Lower lobe of right lung (tissue), 2 donors: ENCODE measurements around the gene KCTD13. TPM values are rescaled to one million over a fixed set of nuclear protein-coding genes. Genes with fewer than 3 reads are reported as not detected.

Source experiments
- ATAC-seq, 2 donors: fragments of 200-7000 bp; cut with Tn5 transposase; one replicate each; pipeline ENCODE4 v1.9.1; 2020 to 2022; ENCODE audit warnings: mild to moderate bottlenecking in 2 of 2, moderate library complexity in 2 of 2
- DNase-seq: peaks from one replicate; pipeline ENCODE4 v3.0.0-alpha.2; 2020
- H3K27ac ChIP-seq: fragments of 200-600 bp; one replicate; pipeline ENCODE4 v1.8.0; 2022
- H3K27me3 ChIP-seq: fragments of 200-600 bp; one replicate; pipeline ENCODE4 v1.8.0; 2022; ENCODE audit warnings: low read depth
- H3K36me3 ChIP-seq: fragments of 200-600 bp; one replicate; pipeline ENCODE4 v1.8.0; 2022; ENCODE audit warnings: mild to moderate bottlenecking
- H3K4me1 ChIP-seq: fragments of 200-600 bp; one replicate; pipeline ENCODE4 v1.8.0; 2022
- H3K4me3 ChIP-seq: fragments of 200-600 bp; one replicate; pipeline ENCODE4 v1.8.0; 2022; ENCODE audit warnings: mild to moderate bottlenecking
- H3K9me3 ChIP-seq: fragments of 200-600 bp; one replicate; pipeline ENCODE4 v1.8.0; 2022
- CTCF ChIP-seq: fragments of 200-600 bp; IDR thresholded peaks from one replicate; pipeline ENCODE4 v1.8.0; 2022; ENCODE audit warnings: antibody characterized with exemption, mild to moderate bottlenecking
- intact Hi-C: fragments of 100-400 bp; cut with DNase I; formaldehyde crosslinking; loops from one replicate; pipeline ENCODE4 v1.11.0; 2022
- total RNA-seq: library from RNA; stranded (reverse); fragmentation: NEBNext Ultra II Directional; extraction: Animal tissue kit (Norgen Biotek cat#: 25700); gene quantifications from one replicate; pipeline ENCODE4 v1.2.1, GENCODE V29; 2021
- donor health status: DM: no; HTN: yes; CAD: no; lungs with severe emphysema.

Gene KCTD13
- total RNA-seq, 1 donor from 2014 or later = 22.3 TPM

GRCh38 chr16:29921034-29921385 lies 5.0 kb downstream of the KCTD13 start:
- no peak for ATAC-seq
- peaks cover 70% of the 10 kb centered on the region for H3K36me3 ChIP-seq

GRCh38 chr16:29920288-29921033 lies 5.6 kb downstream of the KCTD13 start:
- Histone ChIP-seq H3K36me3 (peaks cover 71% of the 10 kb centered on the region), H3K4me3 (no peak overlapping the region), H3K9me3 (no peaks in the 10 kb centered on the region), H3K27me3 (no peaks in the 10 kb centered on the region), H3K4me1 (peaks cover 14% of the 10 kb centered on the region), H3K27ac (no peak overlapping the region)
- ATAC-seq (no peak), DNase-seq (no peak)
- no peak for TF ChIP-seq CTCF
- intact Hi-C loops = no loop called here

More at GRCh38 chr16:29921034-29921385, 5.0 kb downstream of the KCTD13 start:
- H3K4me1 ChIP-seq = peaks cover 14% of the 10 kb centered on the region
- H3K27me3 ChIP-seq = no peaks in the 10 kb centered on the region
- intact Hi-C loops = no loop called here
- DNase-seq = no peak
- no peak overlapping the region for H3K27ac ChIP-seq
- no peaks in the 10 kb centered on the region for H3K9me3 ChIP-seq
- no peak for TF ChIP-seq CTCF
- no peak overlapping the region for H3K4me3 ChIP-seq

- ATAC-seq (no peak), DNase-seq (no peak)
- H3K27ac ChIP-seq = no peak overlapping the region
- H3K4me3 ChIP-seq = no peak overlapping the region
- intact Hi-C loops = no loop called here
- peaks cover 74% of the 10 kb centered on the region for H3K36me3 ChIP-seq
- no peaks in the 10 kb centered on the region for H3K4me1 ChIP-seq
- TF ChIP-seq CTCF = no peak
- H3K9me3 ChIP-seq = no peaks in the 10 kb centered on the region
- H3K27me3 ChIP-seq = no peaks in the 10 kb centered on the region
Measured at GRCh38 chr16:29916979-29917378, 9.0 kb downstream of the KCTD13 start.

GRCh38 chr16:29915590-29916247 lies 10.3 kb downstream of the KCTD13 start:
- no peaks in the 10 kb centered on the region for H3K4me1 ChIP-seq
- intact Hi-C loops = no loop called here
- H3K9me3 ChIP-seq = no peaks in the 10 kb centered on the region
- DNase-seq (no peak), ATAC-seq (no peak)
- no peak for TF ChIP-seq CTCF
- no peak overlapping the region for H3K4me3 ChIP-seq
- no peak overlapping the region for H3K27ac ChIP-seq
- no peaks in the 10 kb centered on the region for H3K27me3 ChIP-seq
- H3K36me3 ChIP-seq = peaks cover 61% of the 10 kb centered on the region

- H3K4me3 ChIP-seq = no peak overlapping the region
- H3K9me3 ChIP-seq = no peaks in the 10 kb centered on the region
- DNase-seq (no peak), ATAC-seq (no peak)
- H3K4me1 ChIP-seq = no peaks in the 10 kb centered on the region
- intact Hi-C loops = no loop called here
- TF ChIP-seq CTCF = no peak
- H3K27ac ChIP-seq = no peak overlapping the region
- H3K27me3 ChIP-seq = no peaks in the 10 kb centered on the region
- H3K36me3 ChIP-seq = peaks cover 39% of the 10 kb centered on the region
Measured at GRCh38 chr16:29913514-29913913, 12.5 kb downstream of the KCTD13 start.
